Renal cortex interstitium (tissue), 11 donors: Measurements from ENCODE around the gene PLA2R1. TPM values are rescaled to one million over a fixed set of nuclear protein-coding genes. Genes with fewer than 3 reads are reported as not detected.

Source experiments
- DNase-seq, 11 donors: peaks; one replicate each; pipeline ENCODE4 v3.0.0-alpha.2; 2013; ENCODE audit warnings: low read depth in 9 of 11, low spot score in 4 of 11; ENCODE audit errors: extremely low read depth in 1 of 11
- polyA plus RNA-seq, 3 donors: library from polyadenylated mRNA; unstranded; fragments of 120-200 nt; gene quantifications; one replicate each; pipeline ENCODE4 v1.2.1, GENCODE V29; 2013; ENCODE audit not compliant: insufficient read length in 3 of 3

Gene PLA2R1
- polyA plus RNA-seq, 3 donors: 79.0 to 117 (median 82.1) TPM

DNA sequence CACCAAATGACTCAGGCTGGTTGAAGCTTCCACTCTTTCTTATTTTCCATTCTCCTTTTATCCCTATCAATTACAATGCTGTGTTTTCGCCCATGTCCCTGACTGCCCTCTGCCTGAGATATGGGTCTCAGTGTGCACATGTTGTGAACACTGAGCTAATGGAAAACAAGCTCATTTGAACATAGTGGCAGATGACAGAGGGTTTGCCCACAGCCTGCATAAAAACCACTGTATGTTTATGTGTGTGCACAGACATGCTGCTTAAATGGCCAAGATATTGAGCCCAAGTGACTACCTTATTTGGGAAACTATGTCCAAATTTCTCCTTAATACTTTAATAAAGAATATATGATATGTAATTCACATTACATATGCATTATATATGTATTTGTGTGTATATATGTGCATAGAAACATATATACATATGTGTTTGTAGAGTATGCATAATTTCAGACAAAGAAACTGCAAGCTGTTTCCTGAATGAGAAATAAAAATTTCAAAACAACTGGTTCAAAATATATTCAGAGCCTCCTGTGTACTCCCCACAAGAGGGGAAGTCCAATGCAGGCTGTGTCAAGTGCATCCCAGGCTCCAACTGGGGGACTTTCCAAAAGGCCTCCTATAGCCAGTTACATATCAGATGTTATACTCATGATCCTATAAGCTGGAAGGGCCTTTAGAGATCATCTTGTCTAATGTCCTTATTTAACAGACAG is 171.7 kb downstream of the PLA2R1 start:
- DNase-seq: no peak

GRCh38 chr2:159882130-159882745 is 180.2 kb downstream of the PLA2R1 start:
- no peak for DNase-seq

Other genes with a start within 250 kb of the PLA2R1 start
- gene LY75, start 157.9 kb downstream of the PLA2R1 start, polyA plus RNA-seq: 1 to 10 TPM; 3.5 to 6.7 (median 3.8) TPM
- 10 to 100 TPM; 10.7 to 20.3 (median 19.6) TPM for gene ITGB6, start 137.7 kb upstream of the PLA2R1 start, polyA plus RNA-seq